Activated naive CD4-positive, alpha-beta T cell treated with anti-CD3 and anti-CD28 coated beads for 36 hours (primary cell): ENCODE data around the gene DPM2. TPM values are rescaled to one million over a fixed set of nuclear protein-coding genes. Genes with fewer than 3 reads are reported as not detected.

Experiments
- CTCF ChIA-PET: fragments of 350-600 bp; sonication (Branson Sonifier 250); formaldehyde crosslinking; loops from one replicate; lab custom pipeline; 2021; ENCODE audit warnings: antibody characterized with exemption; lab: Charles Lee
- DNase-seq: peaks from one replicate; pipeline ENCODE4 v3.0.0-alpha.2; 2020
- H3K27ac Mint-ChIP-seq: one replicate; pipeline ENCODE4 v1.8.0; 2021; ENCODE audit warnings: mild to moderate bottlenecking, mixed read lengths
- H3K27me3 Mint-ChIP-seq: one replicate; pipeline ENCODE4 v1.8.0; 2021; ENCODE audit warnings: low read depth, mixed read lengths
- H3K36me3 Mint-ChIP-seq: one replicate; pipeline ENCODE4 v1.8.0; 2021; ENCODE audit warnings: low read depth, mixed read lengths
- H3K4me1 Mint-ChIP-seq: one replicate; pipeline ENCODE4 v1.8.0; 2021; ENCODE audit warnings: low read depth, mixed read lengths
- H3K4me3 Mint-ChIP-seq: one replicate; pipeline ENCODE4 v1.8.0; 2021; ENCODE audit warnings: mild to moderate bottlenecking, moderate library complexity, mixed read lengths
- H3K9me3 Mint-ChIP-seq: one replicate; pipeline ENCODE4 v1.8.0; 2021; ENCODE audit warnings: mixed read lengths
- intact Hi-C: fragments of 100-400 bp; cut with micrococcal nuclease; formaldehyde crosslinking; loops from one replicate; pipeline ENCODE4 v1.15.1; 2023
- total RNA-seq, 2 experiments: library from RNA; stranded (reverse); gene quantifications; one replicate each; pipeline ENCODE4 v1.2.3, GENCODE V29; 2021

The DPM2 gene
- total RNA-seq, 2 experiments from 2014 or later: 41.6 to 43.4 TPM

DNA sequence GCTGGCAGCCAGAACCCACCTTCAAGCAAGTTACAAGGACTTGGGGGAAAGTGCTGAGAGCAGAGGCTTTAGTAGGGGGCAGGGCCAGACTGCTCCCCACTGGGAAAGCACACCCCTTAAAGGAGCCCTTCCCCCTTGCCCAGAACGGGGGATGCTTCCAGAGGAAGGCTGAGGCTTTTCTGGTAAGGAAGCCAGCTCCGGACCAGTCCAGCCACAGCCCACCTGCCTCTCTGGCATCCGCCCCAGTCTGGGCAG, 4.2 kb upstream of the DPM2 start:
- Mint-ChIP-seq H3K4me1 (peaks cover 37% of the 10 kb centered on the region), H3K27ac (no peak overlapping the region), H3K36me3 (peaks cover 31% of the 10 kb centered on the region), H3K9me3 (no peaks in the 10 kb centered on the region), H3K4me3 (no peak overlapping the region), H3K27me3 (no peaks in the 10 kb centered on the region)
- intact Hi-C loops: loop anchor here (5.0 kb wide), 1 partner anchor 35 kb away; no protein-coding TSS in a partner anchor
- DNase-seq: no peak
- CTCF ChIA-PET: interaction anchor here (0.8 to 9.4 kb wide), 19 partner anchors 9 to 162 kb away, joined by 3 to 212 read pairs (median 5); partner anchors contain the start of genes EEIG1 and PIP5KL1

DNA sequence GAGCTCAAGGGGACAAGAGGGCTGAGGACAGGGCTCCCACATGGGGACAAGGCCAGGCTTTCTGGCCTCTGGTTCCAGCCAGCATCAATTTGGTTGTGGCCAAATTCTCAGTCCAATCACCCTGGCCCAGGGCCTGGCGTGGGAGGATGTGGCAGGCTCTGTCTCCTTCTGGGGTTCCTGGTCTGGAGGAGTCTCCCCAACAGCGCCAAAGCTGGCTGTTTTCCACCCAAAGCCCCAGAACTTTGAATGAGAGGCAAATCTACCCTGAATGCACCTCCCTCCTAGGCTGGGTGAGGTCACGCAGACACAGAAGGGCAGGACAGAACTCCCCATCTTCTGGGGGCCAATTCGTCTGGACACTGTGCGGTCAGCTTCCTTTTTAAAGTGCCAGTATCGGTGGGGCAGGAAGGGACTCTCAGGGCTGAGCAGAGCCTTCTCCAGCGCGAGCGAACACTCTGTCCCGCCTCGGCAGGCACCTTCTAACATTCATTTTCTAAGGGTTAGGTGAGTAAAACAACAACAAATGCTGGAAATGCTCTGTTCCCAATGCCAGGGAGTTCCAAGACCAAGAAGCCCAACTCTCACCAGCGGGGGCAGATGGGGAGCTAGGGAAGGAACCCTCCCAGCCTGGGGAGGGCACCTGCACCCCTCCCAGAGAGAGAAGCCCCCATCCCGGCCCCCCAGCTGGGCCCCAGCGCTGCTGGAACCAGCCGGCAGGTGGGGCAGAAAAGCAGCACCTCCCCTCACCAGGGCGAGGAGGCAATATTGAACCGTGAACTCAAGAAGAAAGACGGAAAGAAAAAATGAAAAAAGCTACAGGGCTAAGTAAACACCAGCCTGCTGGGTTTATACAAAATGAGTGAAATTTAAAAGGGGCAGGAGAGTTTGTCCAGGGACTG, 3.7 kb upstream of the DPM2 start:
- intact Hi-C loops: loop anchor here (5.0 kb wide), 1 partner anchor 36 kb away; no protein-coding TSS in a partner anchor
- Mint-ChIP-seq H3K27me3 (no peaks in the 10 kb centered on the region), H3K27ac (no peak overlapping the region), H3K36me3 (peaks cover 35% of the 10 kb centered on the region), H3K9me3 (no peaks in the 10 kb centered on the region), H3K4me3 (no peak overlapping the region), H3K4me1 (peaks cover 40% of the 10 kb centered on the region)
- CTCF ChIA-PET: interaction anchor here (0.8 to 9.4 kb wide), 19 partner anchors 8 to 162 kb away, joined by 3 to 212 read pairs (median 5); partner anchors contain the start of genes EEIG1 and PIP5KL1
- DNase-seq: no peak

DNA sequence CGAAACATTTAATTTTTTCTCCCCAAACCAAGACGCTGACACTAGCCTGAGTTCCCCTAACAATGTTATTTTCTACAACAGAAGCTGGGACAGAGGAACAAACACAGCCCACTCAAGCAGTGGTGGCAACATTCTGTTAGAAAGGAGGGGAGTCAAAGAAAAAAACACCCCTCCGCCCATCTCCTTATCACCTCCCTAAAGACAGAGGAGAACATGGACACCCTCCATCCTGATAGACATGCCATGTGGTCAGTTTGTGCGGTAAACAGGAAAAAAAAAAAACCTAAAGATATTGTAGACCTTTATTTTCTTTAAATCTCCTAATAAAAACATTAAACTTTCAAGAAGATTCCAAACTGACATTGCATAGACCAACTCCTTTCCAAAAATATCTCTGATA, 2.9 kb upstream of the DPM2 start:
- no peak overlapping the region for H3K4me3 Mint-ChIP-seq

DNA sequence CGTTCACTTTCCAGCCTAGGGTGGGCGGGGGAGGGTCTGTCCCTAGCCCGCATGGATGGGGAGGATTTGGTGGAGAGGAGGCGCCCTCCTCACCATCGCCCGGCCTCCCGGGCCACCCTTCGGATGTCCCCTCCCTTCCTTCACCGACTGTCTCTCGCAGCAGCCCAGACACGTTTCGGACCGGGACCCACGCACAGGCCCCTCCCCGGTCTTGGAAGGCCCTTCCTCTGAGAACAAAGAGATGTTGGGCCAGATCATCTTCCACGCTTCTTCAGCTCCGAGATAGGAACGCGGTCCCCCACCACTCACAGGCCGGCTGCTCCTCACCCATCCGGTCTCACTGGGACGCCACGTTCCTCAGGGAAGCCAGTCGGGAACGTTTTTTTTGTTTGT, 640 bp upstream of the DPM2 start:
- Mint-ChIP-seq H3K9me3 (no peaks in the 10 kb centered on the region), H3K27me3 (no peaks in the 10 kb centered on the region), H3K4me1 (peaks cover 45% of the 10 kb centered on the region), H3K4me3 (peak overlapping the region; percentile 47), H3K36me3 (peaks cover 41% of the 10 kb centered on the region), H3K27ac (peak overlapping the region; percentile 79)
- intact Hi-C loops: no loop called here
- no peak for DNase-seq
- CTCF ChIA-PET: interaction anchor here (0.9 to 9.4 kb wide), 4 partner anchors 14 to 95 kb away, joined by 3 to 212 read pairs (median 98); partner anchors contain the start of gene EEIG1

More for the DNA sequence above, 2.9 kb upstream of the DPM2 start:
- CTCF ChIA-PET: interaction anchor here (1.0 to 9.4 kb wide), 5 partner anchors 10 to 99 kb away, joined by 3 to 212 read pairs (median 75); partner anchors contain the start of genes EEIG1 and PIP5KL1
- Mint-ChIP-seq H3K27me3 (no peaks in the 10 kb centered on the region), H3K4me1 (peaks cover 47% of the 10 kb centered on the region), H3K36me3 (peaks cover 38% of the 10 kb centered on the region), H3K9me3 (no peaks in the 10 kb centered on the region), H3K27ac (peak overlapping the region; percentile 26)
- DNase-seq: no peak
- intact Hi-C loops: loop anchor here (5.0 kb wide), 1 partner anchor 37 kb away; no protein-coding TSS in a partner anchor

DNA sequence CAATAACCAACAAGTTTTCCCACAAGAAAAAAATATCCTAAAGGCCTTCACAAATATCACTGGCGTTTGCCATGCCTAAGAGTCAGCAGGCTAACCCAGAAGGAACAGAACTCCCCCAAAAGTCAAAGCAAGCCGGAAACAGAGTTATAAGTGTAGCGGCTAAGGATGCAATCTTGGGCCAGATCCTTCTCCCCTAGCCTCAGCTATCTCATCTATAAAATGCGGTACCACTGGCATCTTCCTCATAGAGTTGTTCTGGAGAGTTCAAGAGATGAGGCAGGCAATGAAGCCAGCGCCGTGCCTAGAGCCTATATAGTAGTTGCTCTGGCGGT, 632 bp downstream of the DPM2 start:
- H3K27ac Mint-ChIP-seq: peak overlapping the region; percentile 96
- H3K9me3 Mint-ChIP-seq: no peaks in the 10 kb centered on the region
- CTCF ChIA-PET: interaction anchor here (1.5 to 2.0 kb wide), 2 partner anchors 16 to 98 kb away, joined by 3 to 14 read pairs; no protein-coding TSS in a partner anchor
- intact Hi-C loops: loop anchor here (2.0 kb wide), 2 partner anchors 18 to 192 kb away; no protein-coding TSS in a partner anchor
- DNase-seq: no peak
- H3K4me3 Mint-ChIP-seq: peak overlapping the region; percentile 100
- H3K4me1 Mint-ChIP-seq: peaks cover 41% of the 10 kb centered on the region
- H3K27me3 Mint-ChIP-seq: no peaks in the 10 kb centered on the region
- peaks cover 36% of the 10 kb centered on the region for H3K36me3 Mint-ChIP-seq

DNA sequence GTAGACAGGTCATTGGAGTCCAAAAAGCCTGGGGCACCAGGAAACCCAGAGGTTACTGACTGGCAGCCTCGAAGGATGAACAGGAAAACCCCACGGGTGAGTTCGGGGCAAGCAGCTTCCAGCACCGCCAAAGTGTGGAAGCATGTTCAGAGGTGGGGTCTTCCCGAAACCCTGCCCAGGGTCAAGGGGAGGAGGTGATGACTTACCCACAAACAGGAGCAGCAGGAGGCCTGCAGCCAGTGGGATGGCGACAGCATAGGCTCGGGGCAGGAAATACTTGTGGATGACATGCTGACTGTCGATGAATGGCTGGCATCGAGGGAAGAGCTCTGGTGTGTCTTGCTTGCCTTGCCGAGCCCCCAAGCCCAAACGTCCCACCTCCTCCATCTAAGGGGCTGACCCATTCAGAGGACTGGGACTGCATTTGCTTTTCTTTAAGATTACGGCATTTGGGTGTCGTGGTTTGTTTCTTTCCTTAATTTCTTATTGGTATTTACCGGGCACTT, 1.3 kb downstream of the DPM2 start:
- Mint-ChIP-seq H3K27me3 (no peaks in the 10 kb centered on the region), H3K4me3 (peak overlapping the region; percentile 100), H3K4me1 (peaks cover 44% of the 10 kb centered on the region), H3K36me3 (peaks cover 35% of the 10 kb centered on the region), H3K27ac (no peak overlapping the region), H3K9me3 (no peaks in the 10 kb centered on the region)
- intact Hi-C loops: loop anchor here (2.0 kb wide), 2 partner anchors 18 to 192 kb away; no protein-coding TSS in a partner anchor
- CTCF ChIA-PET: interaction anchor here (1.5 to 2.0 kb wide), 2 partner anchors 15 to 99 kb away, joined by 3 to 14 read pairs; no protein-coding TSS in a partner anchor
- DNase-seq: no peak

DNA sequence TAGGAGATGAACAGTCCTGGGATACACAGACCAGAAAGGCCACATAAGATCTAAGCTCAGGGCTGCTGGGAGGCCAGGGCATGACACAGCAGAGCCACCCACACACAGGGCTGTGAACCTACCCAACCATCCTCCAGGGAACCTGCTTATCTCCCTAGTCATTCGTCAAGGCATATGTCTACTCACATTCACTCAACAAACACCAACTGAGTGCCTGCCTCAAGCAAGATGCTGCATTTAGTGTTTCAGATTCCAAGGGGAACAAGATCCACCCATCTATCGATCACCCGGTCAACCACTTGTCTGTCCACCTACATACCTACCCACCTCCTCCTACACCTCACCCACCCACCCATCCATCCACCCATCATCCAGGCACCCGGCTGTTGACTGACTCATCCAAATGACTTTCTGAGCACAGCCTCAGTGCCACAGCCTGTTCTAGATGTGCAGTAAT, 1.9 kb downstream of the DPM2 start:
- no peak for DNase-seq
- intact Hi-C loops: loop anchor here (2.0 kb wide), 2 partner anchors 19 to 193 kb away; no protein-coding TSS in a partner anchor
- CTCF ChIA-PET: interaction anchor here (0.8 kb wide), 1 partner anchor 8 kb away, joined by 3 read pairs; no protein-coding TSS in a partner anchor
- no peaks in the 10 kb centered on the region for H3K9me3 Mint-ChIP-seq
- H3K27me3 Mint-ChIP-seq: no peaks in the 10 kb centered on the region
- H3K27ac Mint-ChIP-seq: no peak overlapping the region
- peaks cover 49% of the 10 kb centered on the region for H3K4me1 Mint-ChIP-seq
- peak overlapping the region; percentile 100 for H3K4me3 Mint-ChIP-seq
- peaks cover 35% of the 10 kb centered on the region for H3K36me3 Mint-ChIP-seq

DNA sequence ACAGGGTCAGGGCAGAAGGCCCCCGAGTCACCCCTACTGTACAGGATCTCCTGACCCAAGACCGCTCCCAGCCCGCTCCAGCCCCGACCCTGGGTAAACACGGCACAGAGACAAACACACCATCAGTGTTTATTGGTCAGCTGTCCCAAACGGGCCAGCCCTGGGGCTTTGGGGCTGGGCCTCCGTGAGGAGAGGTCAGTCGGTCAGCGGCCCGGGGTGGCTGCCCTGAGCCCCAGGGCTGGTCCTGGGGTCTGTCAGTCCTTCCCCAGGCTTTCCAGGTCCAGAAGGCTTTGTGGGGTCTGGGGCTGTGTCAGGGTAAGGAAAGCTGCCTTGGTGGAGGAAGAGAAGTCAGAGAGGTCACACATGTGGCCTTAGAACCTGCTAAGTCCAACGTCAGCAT, 2.7 kb downstream of the DPM2 start:
- Mint-ChIP-seq H3K36me3 (peaks cover 32% of the 10 kb centered on the region), H3K4me1 (peaks cover 51% of the 10 kb centered on the region), H3K27ac (no peak overlapping the region), H3K9me3 (no peaks in the 10 kb centered on the region), H3K4me3 (peak overlapping the region; percentile 11), H3K27me3 (no peaks in the 10 kb centered on the region)
- DNase-seq: no peak
- CTCF ChIA-PET: interaction anchor here (0.8 to 1.5 kb wide), 2 partner anchors 9 to 14 kb away, joined by 3 to 4 read pairs; no protein-coding TSS in a partner anchor
- intact Hi-C loops: no loop called here

DNA sequence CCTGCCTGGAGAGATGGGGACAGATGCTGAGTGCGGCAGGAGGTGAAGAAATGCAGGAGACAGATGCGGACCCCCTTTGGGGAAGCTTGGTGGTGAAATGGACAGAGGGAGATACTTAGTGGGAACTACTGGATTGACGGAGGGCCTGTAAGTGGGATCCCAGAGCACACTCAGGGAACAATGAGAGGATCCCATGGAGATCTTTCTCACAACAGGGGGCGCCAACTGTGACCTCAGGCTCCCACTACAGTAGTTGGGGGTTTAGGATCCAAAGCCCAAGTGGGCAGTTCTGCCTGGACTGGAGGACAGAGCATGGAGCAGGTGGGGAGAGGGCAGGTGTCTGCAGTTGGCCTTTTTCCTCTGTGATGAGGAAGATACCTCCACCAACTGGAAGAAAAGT, 3.4 kb downstream of the DPM2 start:
- peaks cover 32% of the 10 kb centered on the region for H3K36me3 Mint-ChIP-seq
- H3K4me1 Mint-ChIP-seq: peaks cover 54% of the 10 kb centered on the region
- no peaks in the 10 kb centered on the region for H3K9me3 Mint-ChIP-seq
- intact Hi-C loops: no loop called here
- CTCF ChIA-PET: interaction anchor here (1.5 to 2.1 kb wide), 2 partner anchors 9 to 13 kb away, joined by 4 to 12 read pairs; no protein-coding TSS in a partner anchor
- no peak for DNase-seq
- H3K27ac Mint-ChIP-seq: no peak overlapping the region
- no peak overlapping the region for H3K4me3 Mint-ChIP-seq
- no peaks in the 10 kb centered on the region for H3K27me3 Mint-ChIP-seq

DNA sequence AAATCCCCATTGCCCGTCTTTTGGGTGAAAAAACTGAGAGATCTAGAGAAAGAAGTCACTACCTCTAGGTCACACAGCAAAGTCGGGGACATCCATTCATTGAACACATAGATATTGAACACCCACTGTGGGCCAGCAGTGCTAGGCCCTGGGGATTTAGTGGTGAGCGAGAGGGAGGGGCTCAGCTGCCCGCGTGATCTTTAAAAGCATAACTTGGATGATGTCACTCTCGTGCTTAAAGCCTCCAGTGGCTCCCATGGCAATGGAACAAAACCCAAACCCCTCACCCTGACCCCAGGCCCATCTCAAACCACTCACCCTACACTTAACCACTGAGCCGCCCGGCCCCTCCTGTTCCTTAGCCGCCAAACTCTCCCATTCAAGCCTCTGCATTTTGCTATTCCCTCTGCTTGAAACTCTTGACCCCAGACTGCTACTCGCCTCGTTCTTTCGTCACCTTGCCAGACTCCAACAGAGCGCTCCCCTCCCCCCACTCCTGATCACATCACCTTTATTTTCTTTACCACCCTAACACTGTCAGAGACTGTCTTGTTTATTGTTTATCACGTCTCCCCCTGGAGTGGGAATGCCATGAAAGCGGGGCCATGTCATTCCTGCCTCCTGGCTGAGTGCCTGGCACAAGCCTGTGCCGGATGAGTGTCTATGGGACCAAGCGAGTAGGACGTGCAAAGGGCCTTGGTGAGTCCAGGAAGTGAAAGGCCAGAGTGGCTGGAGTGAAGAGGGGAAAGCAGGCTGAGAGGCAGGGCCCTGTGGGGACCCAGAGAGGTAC, 6.4 kb downstream of the DPM2 start:
- intact Hi-C loops: no loop called here
- H3K9me3 Mint-ChIP-seq: no peaks in the 10 kb centered on the region
- no peak overlapping the region for H3K27ac Mint-ChIP-seq

DNA sequence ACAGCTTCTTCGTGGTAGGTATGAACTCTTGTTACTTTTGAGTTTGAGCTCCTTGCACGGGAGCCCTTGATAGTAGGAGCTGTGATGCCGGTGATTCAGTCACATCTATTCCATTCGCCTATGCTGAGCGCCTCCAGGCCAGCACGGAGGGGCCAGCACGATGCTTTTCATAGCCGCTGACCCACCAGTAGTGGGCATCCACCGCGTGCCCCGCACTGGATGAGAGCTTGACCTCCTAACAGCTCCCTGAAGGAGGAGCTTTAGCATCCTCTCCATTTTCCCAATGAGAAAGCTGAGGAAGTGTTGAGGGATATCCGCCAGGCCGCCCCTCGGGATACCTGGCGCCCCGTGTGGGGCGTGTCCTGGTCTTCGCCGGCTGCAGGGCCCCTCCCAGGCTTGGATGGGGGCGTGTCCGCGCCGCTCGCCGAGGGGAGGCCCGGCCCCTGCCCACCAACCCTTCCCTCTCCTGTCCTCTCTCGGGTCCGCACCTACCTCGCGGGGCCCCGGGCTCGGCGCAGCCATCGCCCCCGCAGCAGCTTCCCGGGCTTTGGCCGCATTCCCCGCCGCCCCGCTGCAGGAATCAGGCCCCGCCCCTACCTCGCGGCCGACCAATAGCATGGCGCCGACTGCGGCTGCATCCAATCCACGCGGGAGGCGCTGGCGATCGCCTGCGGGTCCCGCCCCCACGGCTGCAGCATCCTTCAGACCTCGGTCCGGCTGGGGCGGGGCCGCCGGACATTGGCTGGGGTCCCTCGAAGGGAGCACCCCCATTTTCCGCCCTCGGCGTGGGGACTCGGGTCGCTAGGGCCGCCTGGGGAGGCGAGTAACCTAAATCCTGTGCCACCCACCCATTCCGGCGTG, 7.2 kb downstream of the DPM2 start, which contains the start of gene PIP5KL1:
TSS of gene PIP5KL1 (minus strand) at position 547 of the 861 bp plus-strand sequence. CDS start at position 522, 25 bp downstream.
- intact Hi-C loops: loop anchor here (1.0 kb wide), 1 partner anchor 13 kb away; the partner anchor contains the start of gene ST6GALNAC4
- Mint-ChIP-seq H3K9me3 (no peaks in the 10 kb centered on the region), H3K36me3 (peaks cover 16% of the 10 kb centered on the region), H3K27ac (no peak within 1 kb of the TSS), H3K27me3 (peaks cover 6% of the 10 kb centered on the region), H3K4me3 (peak within 1 kb of the TSS; percentile 62), H3K4me1 (peaks cover 35% of the 10 kb centered on the region)
- peak; percentile 61 for DNase-seq
- CTCF ChIA-PET: interaction anchor here (1.0 to 3.7 kb wide), 5 partner anchors 9 to 104 kb away, joined by 3 to 18 read pairs (median 4); no protein-coding TSS in a partner anchor

More for the DNA sequence above, 6.4 kb downstream of the DPM2 start:
- no peak for DNase-seq
- Mint-ChIP-seq H3K27me3 (peaks cover 6% of the 10 kb centered on the region), H3K4me3 (peak overlapping the region; percentile 62), H3K4me1 (peaks cover 43% of the 10 kb centered on the region), H3K36me3 (peaks cover 19% of the 10 kb centered on the region)
- CTCF ChIA-PET: interaction anchor here (0.7 to 3.7 kb wide), 6 partner anchors 9 to 103 kb away, joined by 3 to 18 read pairs (median 4); no protein-coding TSS in a partner anchor
